HCT116 (cell line): ENCODE results near the gene SUGCT. TPM values are rescaled to one million over a fixed set of nuclear protein-coding genes. Genes with fewer than 3 reads are reported as not detected.

ENCODE experiments used
- ATAC-seq: fragments of 200-7000 bp; cut with Tn5 transposase; 2 replicates; pipeline ENCODE4 v1.9.1; 2020; ENCODE audit warnings: mild to moderate bottlenecking, moderate library complexity
- BruUV-seq: library from RNA; stranded (reverse); fragments of 400-500 nt; replicated peaks from 2 replicates; lab custom pipeline; 2021; lab: Mats Ljungman, UMichigan
- CTCF ChIA-PET: fragments of 300-600 bp; sonication (Branson Sonifier 250); formaldehyde crosslinking; loops from one replicate; lab custom pipeline; 2021; ENCODE audit warnings: antibody characterized with exemption; lab: Charles Lee
- POLR2A ChIA-PET: fragments of 300-600, 350-600 bp; sonication (Branson Sonifier 250); formaldehyde crosslinking; loops from one replicate; lab custom pipeline; 2021; ENCODE audit warnings: antibody characterized with exemption; lab: Charles Lee
- RAD21 ChIA-PET, 2 experiments: fragments of 300-600 bp; sonication (Branson Sonifier 250); formaldehyde crosslinking; loops; one replicate each; lab custom pipeline; 2023; ENCODE audit warnings: low total read pairs in 2 of 2; ENCODE audit not compliant: uncharacterized antibody in 2 of 2, unreplicated experiment in 2 of 2, low non-redundant PET in 1 of 2; lab: Charles Lee
- DNase-seq: peaks from one replicate; pipeline ENCODE4 v3.0.0-alpha.2; 2010; ENCODE audit warnings: low read depth, low spot score
- H2AFZ ChIP-seq: fragments of 200-600 bp; shearing (Covaris generic), sonication (generic); 2 replicates; pipeline ENCODE4 v1.6.1; 2017; ENCODE audit warnings: low read depth, mixed run types, mixed read lengths, antibody characterized with exemption, low read length; ENCODE audit not compliant: poor library complexity, severe bottlenecking
- H3K27ac ChIP-seq: 2 replicates; pipeline ENCODE4 v1.5.1; 2012; ENCODE audit warnings: low read depth, low read length
- H3K27me3 ChIP-seq: fragments of 200-600 bp; sonication (generic); 2 replicates; pipeline ENCODE4 v1.6.1; 2016; ENCODE audit warnings: mixed run types, low read length, mixed read lengths; ENCODE audit not compliant: insufficient read depth
- H3K36me3 ChIP-seq, 2 experiments: fragments of 200-500 bp in 1 of 2; fragments of 200-600 bp in 1 of 2; sonication (Bioruptor generic) in 1 of 2; sonication (generic) in 1 of 2; 2 replicates each; pipeline versions ENCODE4 v1.5.1 to v1.6.1; 2014 to 2016; ENCODE audit warnings: low read length in 2 of 2, inconsistent platforms in 1 of 2, mixed read lengths in 1 of 2, mixed run types in 1 of 2; ENCODE audit not compliant: insufficient read depth in 2 of 2, control insufficient read depth in 1 of 2
- H3K4me1 ChIP-seq, 2 experiments: fragments of 200-600 bp in 1 of 2; sonication (generic) in 1 of 2; 2 replicates each; pipeline versions ENCODE4 v1.5.1 to v1.6.1; 2012 to 2017; ENCODE audit warnings: low read length in 2 of 2, inconsistent platforms in 1 of 2, mild to moderate bottlenecking in 1 of 2, mixed read lengths in 1 of 2, mixed run types in 1 of 2, moderate library complexity in 1 of 2; ENCODE audit not compliant: insufficient read depth in 2 of 2, control insufficient read depth in 1 of 2
- H3K4me2 ChIP-seq: fragments of 200-600 bp; sonication (generic); 2 replicates; pipeline ENCODE4 v1.6.1; 2017; ENCODE audit warnings: mixed run types, low read length, mixed read lengths
- H3K4me3 ChIP-seq, 2 experiments: fragments of 200-600 bp in 1 of 2; sonication (generic) in 1 of 2; replicated peaks in 1 of 2; 2 replicates each; pipeline ENCODE4 v1.5.1; 2011 to 2016; ENCODE audit warnings: low read length in 2 of 2, control low read depth in 1 of 2, low read depth in 1 of 2, mild to moderate bottlenecking in 1 of 2, mixed read lengths in 1 of 2, mixed run types in 1 of 2
- H3K79me2 ChIP-seq: fragments of 200-600 bp; sonication (generic); 2 replicates; pipeline ENCODE4 v1.6.1; 2017; ENCODE audit warnings: mild to moderate bottlenecking, mixed run types, low read length, moderate library complexity, mixed read lengths; ENCODE audit not compliant: insufficient read depth
- H3K9ac ChIP-seq: fragments of 200-600 bp; sonication (generic); 2 replicates; pipeline ENCODE4 v1.6.1; 2016; ENCODE audit warnings: low read length, mixed read lengths
- H3K9me2 ChIP-seq: fragments of 200-600 bp; sonication (generic), shearing (Covaris generic); 2 replicates; pipeline ENCODE4 v1.6.1; 2017; ENCODE audit warnings: mixed run types, mild to moderate bottlenecking, moderate library complexity; ENCODE audit not compliant: insufficient read depth
- H3K9me3 ChIP-seq, 2 experiments: fragments of 200-500 bp in 1 of 2; fragments of 200-600 bp in 1 of 2; sonication (Bioruptor generic) in 1 of 2; sonication (generic) in 1 of 2; 2 replicates each; pipeline ENCODE4 v1.6.1; 2014 to 2017; ENCODE audit warnings: low read length in 2 of 2, mixed read lengths in 2 of 2, inconsistent platforms in 1 of 2, low read depth in 1 of 2, mild to moderate bottlenecking in 1 of 2, mixed run types in 1 of 2, moderate library complexity in 1 of 2; ENCODE audit not compliant: control insufficient read depth in 1 of 2, insufficient read depth in 1 of 2
- H4K20me1 ChIP-seq: fragments of 200-600 bp; sonication (generic), shearing (Covaris generic); 2 replicates; pipeline ENCODE4 v1.6.1; 2017; ENCODE audit warnings: mixed run types, mild to moderate bottlenecking, moderate library complexity; ENCODE audit not compliant: insufficient read depth
- CBX3 ChIP-seq: IDR thresholded peaks from 2 replicates; pipeline ENCODE4 v1.6.1; 2012; ENCODE audit warnings: low read depth
- CEBPB ChIP-seq: IDR thresholded peaks from 2 replicates; pipeline ENCODE4 v1.6.1; 2012; ENCODE audit warnings: low read depth
- EGR1 ChIP-seq: IDR thresholded peaks from 2 replicates; pipeline ENCODE4 v1.6.1; 2012; ENCODE audit warnings: low read depth
- EZH2 ChIP-seq: fragments of 200-600 bp; sonication (generic); IDR thresholded peaks from 2 replicates; pipeline ENCODE4 v1.6.1; 2017; ENCODE audit warnings: antibody characterized with exemption, mixed run types
- FOSL1 ChIP-seq: IDR thresholded peaks from 2 replicates; pipeline ENCODE4 v1.6.1; 2012; ENCODE audit warnings: low read depth
- SP1 ChIP-seq: IDR thresholded peaks from 2 replicates; pipeline ENCODE4 v1.6.1; 2012; ENCODE audit warnings: low read depth
- SRF ChIP-seq: IDR thresholded peaks from 2 replicates; pipeline ENCODE4 v1.6.1; 2012; ENCODE audit warnings: low read depth
- TCF7L2 ChIP-seq: IDR thresholded peaks from 2 replicates; pipeline ENCODE4 v1.7.0; 2011; ENCODE audit warnings: borderline replicate concordance, inconsistent platforms; ENCODE audit not compliant: insufficient read depth, insufficient read length; ENCODE audit errors: extremely low read depth
- ZFX ChIP-seq: fragments of 450-650 bp; IDR thresholded peaks from 2 replicates; pipeline ENCODE4 v1.6.1; 2017
- intact Hi-C: fragments of 100-400 bp; cut with micrococcal nuclease; formaldehyde crosslinking; loops from 2 replicates; pipeline ENCODE4 v1.10.0; 2022
- total RNA-seq: library from RNA; stranded (reverse); gene quantifications from one replicate; pipeline ENCODE4 v1.2.1, GENCODE V29; 2021; ENCODE audit not compliant: unreplicated experiment
- TF ChIP-seq, protein P1 (sequence below), 3 experiments: fragments of 200-600 bp in 1 of 3; sonication (generic) in 1 of 3; IDR thresholded peaks in 2 of 3; conservative IDR thresholded peaks in 1 of 3; 2 replicates each; pipeline ENCODE4 v1.5.1; 2012 to 2017; ENCODE audit warnings: low read depth in 2 of 3, low read length in 2 of 3, antibody characterized with exemption in 1 of 3, borderline replicate concordance in 1 of 3, control low read depth in 1 of 3, mild to moderate bottlenecking in 1 of 3, mixed read lengths in 1 of 3, mixed run types in 1 of 3, moderate library complexity in 1 of 3; ENCODE audit not compliant: insufficient read depth in 1 of 3

SUGCT gene
- total RNA-seq, 1 experiment from 2014 or later, result 4.4 TPM

DNA sequence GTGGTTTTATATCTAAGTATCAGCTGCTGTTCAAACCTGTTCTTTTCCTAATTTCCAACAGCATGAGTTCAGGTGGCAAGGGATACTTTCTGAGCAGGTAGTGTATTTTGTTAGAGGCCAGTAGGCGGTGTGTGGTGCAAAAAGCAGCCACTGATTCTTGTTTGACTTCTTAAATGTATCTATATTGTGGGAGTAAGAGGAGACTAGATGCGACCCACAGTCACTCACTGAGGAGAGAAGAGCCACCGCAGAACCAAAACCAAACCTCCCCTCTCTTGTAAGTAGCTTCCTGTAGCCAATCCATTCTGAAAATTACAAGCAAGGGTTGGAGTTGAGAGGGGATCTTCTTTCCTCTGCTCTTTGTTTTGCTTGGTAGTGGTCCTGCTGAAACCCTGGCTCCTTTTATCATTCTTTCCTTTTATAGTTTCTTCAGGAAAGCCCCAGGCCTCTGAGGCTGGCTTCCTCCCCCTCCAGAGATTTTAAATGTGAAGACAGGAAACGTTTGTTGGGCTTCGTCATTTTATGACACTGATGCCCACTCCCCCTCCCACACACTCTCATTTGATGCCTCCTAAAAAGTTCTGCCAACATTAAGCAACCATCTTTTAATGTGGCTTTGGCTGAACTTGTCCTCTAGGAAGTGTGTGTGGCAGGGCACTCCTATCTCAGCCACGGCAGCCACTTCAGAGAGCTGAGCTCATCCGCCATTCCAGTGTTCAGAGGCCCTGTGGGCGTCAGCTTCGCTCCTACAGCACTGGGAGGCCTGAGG lies 566.0 kb downstream of the SUGCT start:
- Histone ChIP-seq H3K79me2 (no peaks in the 10 kb centered on the region), H3K9ac (no peak overlapping the region), H4K20me1 (no peaks in the 10 kb centered on the region), H3K4me1 (no peaks in the 10 kb centered on the region; a peak in 1 of 4 replicates), H3K36me3 (no peaks in the 10 kb centered on the region), H3K27me3 (no peaks in the 10 kb centered on the region), H3K4me2 (no peak overlapping the region), H3K9me3 (no peaks in the 10 kb centered on the region), H3K27ac (no peak overlapping the region), H2AFZ (no peak overlapping the region), H3K4me3 (no peak overlapping the region), H3K9me2 (no peaks in the 10 kb centered on the region)
- DNase-seq (no peak), ATAC-seq (peak; percentile 44; the same call in 1 of the 2 replicates)
- ChIA-PET CTCF (interaction anchor here (1.2 to 1.3 kb wide), 2 partner anchors 19 to 302 kb away, joined by 3 read pairs; no protein-coding TSS in a partner anchor), RAD21 (no interaction called here), POLR2A (no interaction called here)
- TF ChIP-seq EGR1 (no peak), SRF (no peak), EZH2 (no peak), CEBPB (peak; percentile 16; the same call in 1 of the 2 replicates), TCF7L2 (no peak), SP1 (no peak), ZFX (no peak), CBX3 (no peak), FOSL1 (no peak)
- TF ChIP-seq, protein P1, sequence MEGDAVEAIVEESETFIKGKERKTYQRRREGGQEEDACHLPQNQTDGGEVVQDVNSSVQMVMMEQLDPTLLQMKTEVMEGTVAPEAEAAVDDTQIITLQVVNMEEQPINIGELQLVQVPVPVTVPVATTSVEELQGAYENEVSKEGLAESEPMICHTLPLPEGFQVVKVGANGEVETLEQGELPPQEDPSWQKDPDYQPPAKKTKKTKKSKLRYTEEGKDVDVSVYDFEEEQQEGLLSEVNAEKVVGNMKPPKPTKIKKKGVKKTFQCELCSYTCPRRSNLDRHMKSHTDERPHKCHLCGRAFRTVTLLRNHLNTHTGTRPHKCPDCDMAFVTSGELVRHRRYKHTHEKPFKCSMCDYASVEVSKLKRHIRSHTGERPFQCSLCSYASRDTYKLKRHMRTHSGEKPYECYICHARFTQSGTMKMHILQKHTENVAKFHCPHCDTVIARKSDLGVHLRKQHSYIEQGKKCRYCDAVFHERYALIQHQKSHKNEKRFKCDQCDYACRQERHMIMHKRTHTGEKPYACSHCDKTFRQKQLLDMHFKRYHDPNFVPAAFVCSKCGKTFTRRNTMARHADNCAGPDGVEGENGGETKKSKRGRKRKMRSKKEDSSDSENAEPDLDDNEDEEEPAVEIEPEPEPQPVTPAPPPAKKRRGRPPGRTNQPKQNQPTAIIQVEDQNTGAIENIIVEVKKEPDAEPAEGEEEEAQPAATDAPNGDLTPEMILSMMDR (IDR thresholded peaks at IDR 0.05 in 2 of 3, conservative IDR thresholded peaks at IDR 0.05 in 1 of 3; ENCODE audit: borderline replicate concordance in 1 of 3, insufficient read depth in 1 of 3, low read depth in 2 of 3, low read length in 2 of 3), result peak in 2 of 3 experiments; percentile 14 to 23; a peak in 1 of 6 replicates
- no TSS peak for BruUV-seq
- intact Hi-C loops, result no loop called here
